Kidney (tissue), 14 donors: ENCODE results near the gene TGM3. TPM values are rescaled to one million over a fixed set of nuclear protein-coding genes. Genes with fewer than 3 reads are reported as not detected.

Experiments used
- DNase-seq, 5 donors: peaks; one replicate each; pipeline ENCODE4 v3.0.0-alpha.2; 2013 to 2020
- FAIRE-seq: peaks from 2 replicates; lab custom pipeline; 2012; peaks lifted over from hg19 to GRCh38; lab: Jason Lieb, UNC
- H3K27ac ChIP-seq, 2 donors: one replicate each; pipeline ENCODE4 v1.7.0; 2013; ENCODE audit warnings: low read depth in 2 of 2, low read length in 2 of 2, inconsistent platforms in 1 of 2
- H3K27me3 ChIP-seq: one replicate; pipeline ENCODE4 v1.7.1; 2013; ENCODE audit warnings: low read length, inconsistent platforms; ENCODE audit not compliant: control insufficient read depth, insufficient read depth
- H3K36me3 ChIP-seq, 3 donors: one replicate each; pipeline versions ENCODE4 v1.7.0 to v1.7.1; 2013; ENCODE audit warnings: low read length in 3 of 3, control low read depth in 1 of 3, inconsistent platforms in 1 of 3; ENCODE audit not compliant: insufficient read depth in 3 of 3, control insufficient read depth in 2 of 3
- H3K4me1 ChIP-seq, 3 donors: one replicate each; pipeline versions ENCODE4 v1.7.0 to v1.7.1; 2013; ENCODE audit warnings: low read length in 3 of 3, inconsistent platforms in 1 of 3, low read depth in 1 of 3; ENCODE audit not compliant: control insufficient read depth in 2 of 3, insufficient read depth in 2 of 3
- H3K4me3 ChIP-seq, 3 donors: one replicate each; pipeline versions ENCODE4 v1.7.0 to v1.8.1; 2013; ENCODE audit warnings: low read length in 3 of 3, control low read depth in 1 of 3, inconsistent platforms in 1 of 3
- H3K9ac ChIP-seq, 3 donors: one replicate each; pipeline versions ENCODE4 v1.7.0 to v1.7.1; 2013; ENCODE audit warnings: low read length in 3 of 3, control low read depth in 1 of 3, inconsistent platforms in 1 of 3
- H3K9me3 ChIP-seq, 3 donors: one replicate each; pipeline versions ENCODE4 v1.7.0 to v1.7.1; 2013; ENCODE audit warnings: low read length in 3 of 3, control low read depth in 1 of 3, inconsistent platforms in 1 of 3; ENCODE audit not compliant: control insufficient read depth in 2 of 3, insufficient read depth in 1 of 3
- intact Hi-C: fragments of 100-400 bp; cut with DNase I; formaldehyde crosslinking; loops from one replicate; pipeline ENCODE4 v1.11.1; 2022
- polyA plus RNA-seq: library from polyadenylated mRNA; stranded (reverse); fragments of 350-450 nt; fragmentation: Illumina TruSeq; extraction: RNeasy Lipid Tissue Mini Kit (QIAGEN cat#74804); gene quantifications from one replicate; pipeline ENCODE4 v1.2.3, GENCODE V29; 2014; ENCODE audit warnings: low read depth, low replicate concordance; ENCODE audit not compliant: insufficient read depth
- total RNA-seq: library from RNA; stranded (reverse); fragmentation: NEBNext Ultra II Directional; extraction: Animal tissue kit (Norgen Biotek cat#: 25700); gene quantifications from one replicate; pipeline ENCODE4 v1.2.1, GENCODE V29; 2021
- TF ChIP-seq, protein P1 (sequence below): IDR thresholded peaks from 3 replicates; pipeline ENCODE4 v1.5.1; 2012; ENCODE audit warnings: mild to moderate bottlenecking, moderate library complexity, borderline replicate concordance; ENCODE audit not compliant: insufficient read depth; ENCODE audit errors: extremely low read depth
- donor health status: control.
- donor health status: control.
- donor health status: control.
- donor health status: control.
- donor health status: control.
- donor health status: DM: yes; HTN: yes; CAD: no.
- donor health status: Normal renal cell carcinoma (clear cell type).

Gene TGM3
- total and polyA plus RNA-seq, 2 donors from 2014 or later = 0.13 TPM; not detected in 1

DNA sequence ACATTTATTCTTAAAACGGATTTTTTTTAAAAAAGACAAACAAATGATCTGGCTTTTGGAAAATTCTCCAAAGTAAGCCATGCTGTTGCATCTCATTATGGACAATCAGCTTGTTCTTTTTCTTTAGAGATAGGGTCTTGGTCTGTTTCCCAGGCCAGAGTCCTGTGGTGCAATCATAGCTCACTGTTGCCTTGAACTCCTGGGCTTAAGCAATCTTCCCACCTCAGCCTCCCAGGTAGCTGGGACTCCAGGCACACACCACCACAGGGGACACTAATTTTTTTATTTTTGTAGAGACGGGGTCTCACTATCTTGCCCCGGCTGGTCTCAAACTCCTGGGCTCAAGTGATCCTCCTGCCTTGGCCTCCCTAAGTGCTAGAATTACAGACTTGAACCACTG, 45.9 kb upstream of the TGM3 start:
- intact Hi-C loops = no loop called here
- TF ChIP-seq, protein P1, sequence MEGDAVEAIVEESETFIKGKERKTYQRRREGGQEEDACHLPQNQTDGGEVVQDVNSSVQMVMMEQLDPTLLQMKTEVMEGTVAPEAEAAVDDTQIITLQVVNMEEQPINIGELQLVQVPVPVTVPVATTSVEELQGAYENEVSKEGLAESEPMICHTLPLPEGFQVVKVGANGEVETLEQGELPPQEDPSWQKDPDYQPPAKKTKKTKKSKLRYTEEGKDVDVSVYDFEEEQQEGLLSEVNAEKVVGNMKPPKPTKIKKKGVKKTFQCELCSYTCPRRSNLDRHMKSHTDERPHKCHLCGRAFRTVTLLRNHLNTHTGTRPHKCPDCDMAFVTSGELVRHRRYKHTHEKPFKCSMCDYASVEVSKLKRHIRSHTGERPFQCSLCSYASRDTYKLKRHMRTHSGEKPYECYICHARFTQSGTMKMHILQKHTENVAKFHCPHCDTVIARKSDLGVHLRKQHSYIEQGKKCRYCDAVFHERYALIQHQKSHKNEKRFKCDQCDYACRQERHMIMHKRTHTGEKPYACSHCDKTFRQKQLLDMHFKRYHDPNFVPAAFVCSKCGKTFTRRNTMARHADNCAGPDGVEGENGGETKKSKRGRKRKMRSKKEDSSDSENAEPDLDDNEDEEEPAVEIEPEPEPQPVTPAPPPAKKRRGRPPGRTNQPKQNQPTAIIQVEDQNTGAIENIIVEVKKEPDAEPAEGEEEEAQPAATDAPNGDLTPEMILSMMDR = no peak
- H3K9me3 ChIP-seq = no peaks in the 10 kb centered on the region
- no peak overlapping the region for H3K27ac ChIP-seq
- H3K4me1 ChIP-seq = no peaks in the 10 kb centered on the region
- H3K36me3 ChIP-seq = no peaks in the 10 kb centered on the region
- H3K27me3 ChIP-seq = no peaks in the 10 kb centered on the region
- no peak overlapping the region for H3K9ac ChIP-seq
- H3K4me3 ChIP-seq = no peak overlapping the region
- DNase-seq = no peak
- no peak for FAIRE-seq

GRCh38 chr20:2252419-2252997, 43.3 kb upstream of the TGM3 start:
- no peaks in the 10 kb centered on the region for H3K36me3 ChIP-seq
- intact Hi-C loops = no loop called here
- FAIRE-seq = no peak

GRCh38 chr20:2253256-2253655, 42.5 kb upstream of the TGM3 start:
- intact Hi-C loops = no loop called here
- no peaks in the 10 kb centered on the region for H3K9me3 ChIP-seq
- no peak overlapping the region for H3K27ac ChIP-seq
- H3K9ac ChIP-seq = no peak overlapping the region
- DNase-seq (no peak), FAIRE-seq (no peak)
- no peaks in the 10 kb centered on the region for H3K36me3 ChIP-seq
- TF ChIP-seq, protein P1 = no peak
- no peaks in the 10 kb centered on the region for H3K27me3 ChIP-seq
- no peaks in the 10 kb centered on the region for H3K4me1 ChIP-seq
- no peak overlapping the region for H3K4me3 ChIP-seq

More at GRCh38 chr20:2252419-2252997, 43.3 kb upstream of the TGM3 start:
- H3K9me3 ChIP-seq = no peaks in the 10 kb centered on the region
- no peak overlapping the region for H3K27ac ChIP-seq
- H3K4me3 ChIP-seq = no peak overlapping the region
- H3K9ac ChIP-seq = no peak overlapping the region
- TF ChIP-seq, protein P1 = no peak
- H3K27me3 ChIP-seq = no peaks in the 10 kb centered on the region
- H3K4me1 ChIP-seq = no peaks in the 10 kb centered on the region
- DNase-seq = no peak

GRCh38 chr20:2254333-2254732, 41.5 kb upstream of the TGM3 start:
- FAIRE-seq = no peak
- no peaks in the 10 kb centered on the region for H3K4me1 ChIP-seq
- H3K4me3 ChIP-seq = no peak overlapping the region
- DNase-seq = no peak
- TF ChIP-seq, protein P1 = no peak
- H3K36me3 ChIP-seq = no peaks in the 10 kb centered on the region
- no peak overlapping the region for H3K9ac ChIP-seq
- H3K27me3 ChIP-seq = no peaks in the 10 kb centered on the region
- H3K9me3 ChIP-seq = no peaks in the 10 kb centered on the region
- H3K27ac ChIP-seq = no peak overlapping the region
- intact Hi-C loops = no loop called here
